GM21360 (cell line): Measurements from ENCODE around the gene PLVAP.

Experiments used
- ATAC-seq: cut with Tn5 transposase; IDR thresholded peaks from one replicate; pipeline ENCODE4 v1.9.1; 2021; ENCODE audit warnings: mild to moderate bottlenecking, moderate library complexity; ENCODE audit not compliant: unreplicated experiment

The PLVAP gene, protein sequence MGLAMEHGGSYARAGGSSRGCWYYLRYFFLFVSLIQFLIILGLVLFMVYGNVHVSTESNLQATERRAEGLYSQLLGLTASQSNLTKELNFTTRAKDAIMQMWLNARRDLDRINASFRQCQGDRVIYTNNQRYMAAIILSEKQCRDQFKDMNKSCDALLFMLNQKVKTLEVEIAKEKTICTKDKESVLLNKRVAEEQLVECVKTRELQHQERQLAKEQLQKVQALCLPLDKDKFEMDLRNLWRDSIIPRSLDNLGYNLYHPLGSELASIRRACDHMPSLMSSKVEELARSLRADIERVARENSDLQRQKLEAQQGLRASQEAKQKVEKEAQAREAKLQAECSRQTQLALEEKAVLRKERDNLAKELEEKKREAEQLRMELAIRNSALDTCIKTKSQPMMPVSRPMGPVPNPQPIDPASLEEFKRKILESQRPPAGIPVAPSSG

GRCh38 chr19:17376935-17377600 is at the start of gene PLVAP:
TSS of gene PLVAP (minus strand) at chr19:17377342. CDS start at chr19:17377288, 54 bp downstream.
- ATAC-seq, result no peak

GRCh38 chr19:17424743-17425365 is 47.7 kb upstream of the PLVAP start:
- no peak for ATAC-seq

GRCh38 chr19:17423429-17424208 is 46.5 kb upstream of the PLVAP start:
- no peak for ATAC-seq

DNA sequence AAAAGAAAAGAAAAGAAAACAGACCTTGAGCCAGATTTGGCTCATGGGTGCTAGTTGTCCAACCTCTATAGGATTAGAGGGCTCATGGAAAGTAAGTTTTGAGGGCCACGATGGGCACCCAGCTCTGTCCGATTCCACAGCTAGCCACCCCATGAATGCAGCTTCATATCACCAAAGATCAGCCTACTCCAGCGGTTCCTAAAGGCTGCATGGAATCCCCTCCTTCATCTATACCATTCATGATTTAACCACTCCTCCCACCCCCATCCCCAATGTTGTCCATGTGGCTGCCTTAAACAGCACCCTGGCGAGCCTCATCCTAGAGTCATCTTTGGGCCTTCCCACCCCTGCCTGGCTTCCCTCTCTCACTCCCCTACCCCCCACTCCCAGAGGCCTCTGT is 44.8 kb upstream of the PLVAP start:
- no peak for ATAC-seq

DNA sequence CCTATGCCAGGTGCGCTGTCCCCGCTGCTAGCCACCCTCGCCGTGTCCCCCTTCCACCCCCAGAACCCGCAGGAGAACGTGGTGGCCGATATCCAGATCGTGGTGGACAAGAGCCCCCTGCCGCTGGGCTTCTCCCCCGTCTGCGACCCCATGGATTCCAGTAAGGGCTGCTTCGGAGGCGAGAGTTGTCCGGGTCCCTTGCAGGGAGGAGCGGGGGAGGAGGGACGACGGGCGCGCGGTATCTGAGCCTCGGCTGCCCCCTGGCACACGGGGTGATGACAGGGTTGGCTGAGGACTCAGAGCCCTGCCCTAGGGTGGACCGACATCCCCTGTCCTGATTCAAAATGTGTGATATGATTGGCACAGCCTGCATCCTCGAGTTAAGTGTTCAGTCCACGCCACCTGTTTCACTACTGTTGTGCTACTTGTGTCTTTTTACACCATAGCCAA is 43.4 kb upstream of the PLVAP start:
- ATAC-seq, result peak; percentile 11

DNA sequence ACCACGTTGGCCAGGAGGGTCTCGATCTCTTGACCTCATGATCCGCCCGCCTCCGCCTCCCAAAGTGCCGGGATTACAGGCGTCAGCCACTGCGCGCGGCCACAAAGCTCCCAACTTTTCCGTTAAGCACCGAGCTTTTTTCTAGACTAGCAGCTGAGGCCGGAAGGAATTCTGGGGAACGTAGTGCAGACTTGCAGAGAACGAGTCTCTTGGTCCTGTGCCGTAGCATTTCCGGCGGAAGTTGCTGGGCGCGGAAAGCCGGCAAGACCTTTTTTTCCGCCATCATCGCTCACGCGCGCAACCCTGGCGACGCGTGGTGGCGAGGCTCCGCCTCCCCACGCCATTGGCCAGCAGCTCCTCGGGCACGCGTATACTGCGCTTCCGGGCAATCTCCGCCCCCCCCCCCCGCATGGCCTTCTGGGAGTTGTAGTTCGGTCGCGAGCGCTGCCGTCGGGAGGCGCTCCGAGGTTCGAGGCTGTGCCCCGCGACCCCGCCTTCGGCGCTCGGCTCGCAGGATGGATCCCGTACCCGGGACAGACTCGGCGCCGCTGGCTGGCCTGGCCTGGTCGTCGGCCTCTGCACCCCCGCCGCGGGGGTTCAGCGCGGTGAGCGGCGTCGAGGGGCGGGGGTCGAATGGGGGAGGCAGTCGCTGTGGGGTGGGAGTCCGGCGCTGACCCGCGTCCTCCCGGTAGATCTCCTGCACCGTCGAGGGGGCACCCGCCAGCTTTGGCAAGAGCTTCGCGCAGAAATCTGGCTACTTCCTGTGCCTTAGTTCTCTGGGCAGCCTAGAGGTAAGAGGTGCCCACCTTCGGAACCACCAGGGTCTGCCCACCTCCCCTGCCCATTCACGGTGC is 42.7 kb upstream of the PLVAP start, which contains the start of gene MVB12A:
TSS of gene MVB12A (plus strand) at position 427 of the 854 bp plus-strand sequence. CDS start at position 516, 89 bp downstream.
- peak; percentile 90 for ATAC-seq

DNA sequence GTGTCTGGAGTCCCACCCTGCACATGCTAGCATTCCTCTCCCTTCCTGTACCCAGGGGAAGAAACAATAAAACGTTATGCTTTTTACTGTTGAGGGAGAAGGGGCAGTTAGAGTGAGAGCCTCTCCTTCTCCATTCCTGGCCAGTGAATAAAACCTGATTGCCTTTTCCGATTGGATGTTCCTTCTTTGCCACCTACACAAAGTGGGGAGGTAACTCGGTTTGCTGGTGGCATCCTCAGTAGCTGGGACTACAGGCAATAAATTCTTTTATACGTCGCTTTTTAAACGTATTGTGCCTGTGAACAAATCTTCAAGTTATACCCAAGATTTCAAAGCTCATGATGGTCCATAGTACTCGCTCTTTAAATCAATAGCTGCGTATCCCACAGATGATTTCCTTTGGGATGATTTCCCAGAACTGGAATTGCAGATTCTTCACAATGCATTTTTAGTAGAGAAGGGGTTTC is 42.0 kb upstream of the PLVAP start:
- ATAC-seq, result no peak

- ATAC-seq, result no peak
These were observed 41.6 kb upstream of the PLVAP start for GRCh38 chr19:17418710-17419109.

GRCh38 chr19:17415121-17415520 is 38.0 kb upstream of the PLVAP start:
- ATAC-seq, result no peak

DNA sequence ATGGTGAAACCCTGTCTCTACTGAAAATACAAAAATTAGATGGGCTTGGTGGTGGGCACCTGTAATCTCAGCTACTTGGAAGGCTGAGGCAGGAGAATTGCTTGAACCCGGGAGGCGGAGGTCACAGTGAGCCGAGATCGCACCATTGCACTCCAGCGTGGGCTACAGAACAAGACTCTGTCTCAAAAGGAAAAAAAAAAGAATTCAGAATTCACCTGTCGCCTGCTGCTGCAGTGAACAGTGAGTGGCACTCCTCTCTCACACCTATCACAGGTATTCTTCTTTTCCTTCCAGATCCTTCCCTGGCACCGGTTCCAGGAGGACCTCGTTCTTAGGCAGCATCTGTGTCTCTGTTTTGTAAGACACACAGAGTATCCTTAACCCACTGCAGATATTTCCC is 37.0 kb upstream of the PLVAP start:
- no peak for ATAC-seq

- no peak for ATAC-seq
These were observed 34.7 kb upstream of the PLVAP start for GRCh38 chr19:17411801-17412200.

DNA sequence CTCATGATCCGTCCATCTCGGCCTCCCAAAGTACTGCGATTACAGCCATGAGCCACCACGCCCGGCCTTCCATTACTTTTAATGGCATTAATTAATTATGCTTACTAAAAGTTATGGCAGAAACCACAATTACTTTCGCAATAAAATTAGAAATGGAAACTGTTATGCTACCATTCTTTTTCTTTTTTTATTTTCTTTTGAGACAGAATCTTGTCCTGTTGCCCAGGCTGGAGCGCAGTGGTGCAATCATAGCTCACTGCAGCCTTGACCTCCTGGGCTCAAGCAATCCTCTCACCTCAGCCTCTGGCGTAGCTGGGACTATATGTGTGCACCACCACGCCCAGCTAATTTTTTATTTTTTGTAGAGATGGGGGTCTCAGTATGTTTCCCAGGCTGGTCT is 32.8 kb upstream of the PLVAP start:
- no peak for ATAC-seq

DNA sequence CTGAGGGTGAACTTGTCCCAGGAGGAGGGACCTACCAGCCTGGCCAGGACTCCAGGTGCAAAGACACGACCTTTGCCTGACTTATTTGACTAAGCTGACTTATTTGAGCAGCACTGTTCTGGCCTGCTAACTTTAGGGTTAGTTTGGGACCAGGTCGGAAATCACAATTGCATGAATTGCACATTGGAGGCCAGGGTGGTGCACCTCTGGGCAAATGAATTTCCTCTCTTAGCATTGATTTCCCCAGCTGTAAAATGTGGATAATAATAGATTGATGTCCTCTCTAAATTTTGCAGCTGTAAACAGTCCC is 29.7 kb upstream of the PLVAP start:
- ATAC-seq, result no peak

DNA sequence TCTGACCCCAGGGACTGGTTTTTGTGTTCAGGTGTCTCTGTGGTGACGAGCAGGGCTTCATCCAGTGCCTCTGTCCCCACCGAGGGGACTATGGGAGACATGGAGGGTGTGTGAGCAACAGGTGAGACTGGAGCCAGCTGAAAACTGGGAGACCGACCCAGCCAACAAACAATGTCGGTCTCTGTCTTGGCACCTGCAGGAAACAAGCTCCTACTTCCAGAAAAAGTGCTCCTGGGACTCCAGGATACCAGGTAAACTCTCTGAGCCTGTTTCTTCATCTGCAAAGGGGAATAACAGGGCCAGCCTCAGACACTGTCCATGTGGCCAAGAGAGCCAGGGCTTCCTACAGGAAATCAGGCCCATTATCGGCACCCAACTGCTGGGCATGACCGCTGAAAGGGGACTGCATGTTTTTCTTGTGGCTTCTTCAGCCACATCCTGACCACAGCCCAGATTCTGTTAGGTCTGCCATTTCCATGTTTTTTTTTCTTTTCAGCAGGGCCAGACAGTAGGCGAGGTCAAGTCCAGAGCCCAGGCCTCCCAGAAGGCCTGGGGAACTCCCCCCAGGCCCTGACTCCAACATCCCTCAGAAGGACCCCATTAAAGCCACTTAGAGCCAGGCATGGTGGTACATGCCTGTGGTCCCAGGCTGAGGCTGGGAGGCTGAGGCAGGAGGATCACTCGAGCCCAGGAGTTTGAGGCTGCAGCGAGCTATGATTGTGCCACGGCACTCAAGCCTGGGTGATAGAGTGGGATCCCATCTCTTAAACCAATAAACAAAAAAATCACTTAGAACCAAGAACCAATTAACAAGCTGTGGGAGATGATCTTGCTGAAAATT is 29.1 kb upstream of the PLVAP start:
- ATAC-seq, result peak; percentile 14

GRCh38 chr19:17405250-17406045 is 28.3 kb upstream of the PLVAP start, which contains the start of gene BST2:
TSS of gene BST2 (minus strand) at chr19:17405630. CDS start at chr19:17405575, 55 bp downstream.
- peak; percentile 70 for ATAC-seq

DNA sequence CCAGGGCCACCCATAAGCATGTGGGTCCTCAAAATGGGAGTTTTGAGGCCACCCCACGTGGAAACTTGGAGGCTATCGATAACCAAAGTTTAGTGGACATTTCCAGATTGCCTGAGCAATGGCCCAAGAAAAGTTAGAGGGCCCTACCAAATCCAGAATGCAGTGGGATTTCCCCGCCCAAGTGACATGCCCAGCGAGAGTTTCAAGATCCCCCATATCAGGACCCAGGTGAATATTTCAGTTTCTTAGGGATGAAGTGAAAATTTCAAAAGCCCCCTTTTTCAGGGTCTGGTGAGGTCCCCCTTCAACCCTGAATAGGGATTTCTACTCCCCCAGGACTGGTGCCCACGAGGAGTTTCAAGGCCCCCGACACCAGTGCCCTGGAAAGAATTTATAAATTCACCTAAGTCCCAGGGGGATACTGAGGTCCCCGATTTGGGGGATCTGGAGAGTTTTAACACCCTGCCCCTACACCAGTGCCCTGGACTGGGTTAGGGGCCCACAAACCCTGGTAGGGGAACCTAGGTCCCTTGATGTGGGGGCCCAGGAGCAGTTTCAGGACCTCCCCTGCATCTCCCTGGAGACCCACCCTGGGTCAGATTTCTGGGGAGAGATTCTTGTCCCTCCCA is 27.6 kb upstream of the PLVAP start:
- peak; percentile 21 for ATAC-seq

GRCh38 chr19:17404015-17404414 is 26.9 kb upstream of the PLVAP start:
- no peak for ATAC-seq
